Neural cell (in vitro differentiated cells): ENCODE results near the gene OXCT1.

Source experiments
- EZH2 ChIP-seq: fragments of 200-600, 300-800 bp; shearing (Covaris generic), sonication (generic); IDR thresholded peaks from 2 replicates; pipeline ENCODE4 v1.6.1; 2014; ENCODE audit warnings: antibody characterized with exemption, low read length, borderline replicate concordance, mild to moderate bottlenecking; ENCODE audit not compliant: insufficient read depth, poor library complexity, severe bottlenecking
- MXI1 ChIP-seq: fragments of 450-650 bp; conservative IDR thresholded peaks from 2 replicates; pipeline ENCODE4 v1.6.1; 2014; ENCODE audit warnings: antibody characterized with exemption, mild to moderate bottlenecking; ENCODE audit not compliant: poor library complexity, severe bottlenecking
- TF ChIP-seq, protein P1 (sequence below): fragments of 450-650 bp; IDR thresholded peaks from 2 replicates; pipeline ENCODE4 v1.5.1; 2014; ENCODE audit warnings: antibody characterized with exemption, mild to moderate bottlenecking, moderate library complexity; ENCODE audit not compliant: poor library complexity, severe bottlenecking
- TF ChIP-seq, protein P2 (sequence below): IDR thresholded peaks from 2 replicates; pipeline ENCODE4 v1.6.1; 2012; ENCODE audit warnings: borderline replicate concordance

DNA sequence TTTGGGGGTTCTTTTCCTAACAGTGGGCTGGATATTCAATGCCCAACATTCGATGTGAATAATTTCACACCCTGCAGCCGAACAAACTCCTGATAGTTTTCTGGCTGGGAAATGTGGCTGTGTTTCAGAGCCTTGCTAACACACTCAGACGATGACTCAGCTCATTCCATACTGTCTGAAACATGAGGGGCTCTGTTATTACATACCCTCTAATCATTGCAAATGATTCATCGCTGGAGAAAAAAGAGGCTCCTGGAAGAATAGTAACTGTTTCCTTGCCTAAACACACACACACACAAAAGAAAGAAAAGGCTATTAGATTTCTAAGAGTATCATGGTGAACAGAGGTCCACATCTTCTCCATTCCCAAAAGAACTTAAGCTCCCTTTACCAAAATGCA lies 75.8 kb downstream of the OXCT1 start:
- TF ChIP-seq, protein P1, sequence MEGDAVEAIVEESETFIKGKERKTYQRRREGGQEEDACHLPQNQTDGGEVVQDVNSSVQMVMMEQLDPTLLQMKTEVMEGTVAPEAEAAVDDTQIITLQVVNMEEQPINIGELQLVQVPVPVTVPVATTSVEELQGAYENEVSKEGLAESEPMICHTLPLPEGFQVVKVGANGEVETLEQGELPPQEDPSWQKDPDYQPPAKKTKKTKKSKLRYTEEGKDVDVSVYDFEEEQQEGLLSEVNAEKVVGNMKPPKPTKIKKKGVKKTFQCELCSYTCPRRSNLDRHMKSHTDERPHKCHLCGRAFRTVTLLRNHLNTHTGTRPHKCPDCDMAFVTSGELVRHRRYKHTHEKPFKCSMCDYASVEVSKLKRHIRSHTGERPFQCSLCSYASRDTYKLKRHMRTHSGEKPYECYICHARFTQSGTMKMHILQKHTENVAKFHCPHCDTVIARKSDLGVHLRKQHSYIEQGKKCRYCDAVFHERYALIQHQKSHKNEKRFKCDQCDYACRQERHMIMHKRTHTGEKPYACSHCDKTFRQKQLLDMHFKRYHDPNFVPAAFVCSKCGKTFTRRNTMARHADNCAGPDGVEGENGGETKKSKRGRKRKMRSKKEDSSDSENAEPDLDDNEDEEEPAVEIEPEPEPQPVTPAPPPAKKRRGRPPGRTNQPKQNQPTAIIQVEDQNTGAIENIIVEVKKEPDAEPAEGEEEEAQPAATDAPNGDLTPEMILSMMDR, result no peak
- no peak for TF ChIP-seq EZH2
- TF ChIP-seq, protein P2, sequence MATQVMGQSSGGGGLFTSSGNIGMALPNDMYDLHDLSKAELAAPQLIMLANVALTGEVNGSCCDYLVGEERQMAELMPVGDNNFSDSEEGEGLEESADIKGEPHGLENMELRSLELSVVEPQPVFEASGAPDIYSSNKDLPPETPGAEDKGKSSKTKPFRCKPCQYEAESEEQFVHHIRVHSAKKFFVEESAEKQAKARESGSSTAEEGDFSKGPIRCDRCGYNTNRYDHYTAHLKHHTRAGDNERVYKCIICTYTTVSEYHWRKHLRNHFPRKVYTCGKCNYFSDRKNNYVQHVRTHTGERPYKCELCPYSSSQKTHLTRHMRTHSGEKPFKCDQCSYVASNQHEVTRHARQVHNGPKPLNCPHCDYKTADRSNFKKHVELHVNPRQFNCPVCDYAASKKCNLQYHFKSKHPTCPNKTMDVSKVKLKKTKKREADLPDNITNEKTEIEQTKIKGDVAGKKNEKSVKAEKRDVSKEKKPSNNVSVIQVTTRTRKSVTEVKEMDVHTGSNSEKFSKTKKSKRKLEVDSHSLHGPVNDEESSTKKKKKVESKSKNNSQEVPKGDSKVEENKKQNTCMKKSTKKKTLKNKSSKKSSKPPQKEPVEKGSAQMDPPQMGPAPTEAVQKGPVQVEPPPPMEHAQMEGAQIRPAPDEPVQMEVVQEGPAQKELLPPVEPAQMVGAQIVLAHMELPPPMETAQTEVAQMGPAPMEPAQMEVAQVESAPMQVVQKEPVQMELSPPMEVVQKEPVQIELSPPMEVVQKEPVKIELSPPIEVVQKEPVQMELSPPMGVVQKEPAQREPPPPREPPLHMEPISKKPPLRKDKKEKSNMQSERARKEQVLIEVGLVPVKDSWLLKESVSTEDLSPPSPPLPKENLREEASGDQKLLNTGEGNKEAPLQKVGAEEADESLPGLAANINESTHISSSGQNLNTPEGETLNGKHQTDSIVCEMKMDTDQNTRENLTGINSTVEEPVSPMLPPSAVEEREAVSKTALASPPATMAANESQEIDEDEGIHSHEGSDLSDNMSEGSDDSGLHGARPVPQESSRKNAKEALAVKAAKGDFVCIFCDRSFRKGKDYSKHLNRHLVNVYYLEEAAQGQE, result no peak
- TF ChIP-seq MXI1, result no peak
